HepG2 (cell line): Measurements from ENCODE around the gene FRMD8. TPM values are rescaled to one million over a fixed set of nuclear protein-coding genes. Genes with fewer than 3 reads are reported as not detected.

Experiments
- CENPT ChIP-seq: sonication (generic); formaldehyde crosslinking; IDR thresholded peaks from 2 replicates; pipeline ENCODE4 v1.8.0; 2022; ENCODE audit warnings: low read depth, mild to moderate bottlenecking, moderate library complexity, missing genetic modification reagents
- CHCHD3 ChIP-seq: sonication (generic); formaldehyde crosslinking; IDR thresholded peaks from 2 replicates; pipeline ENCODE4 v1.8.0; 2022; ENCODE audit warnings: mild to moderate bottlenecking, missing genetic modification reagents, moderate library complexity
- CHD4 ChIP-seq: fragments of 200-600 bp; sonication (generic); IDR thresholded peaks from 2 replicates; pipeline ENCODE4 v1.7.0; 2017; ENCODE audit warnings: mild to moderate bottlenecking, low read length, borderline replicate concordance
- EP300 ChIP-seq, 3 experiments: sonication (generic) in 1 of 3; formaldehyde crosslinking in 1 of 3; IDR thresholded peaks; 2 replicates each; pipeline versions ENCODE4 v1.5.1 to v1.6.1; 2011 to 2020; ENCODE audit warnings: low read depth in 2 of 3, low read length in 2 of 3, borderline replicate concordance in 1 of 3, improper control_type of control experiment in 1 of 3, mild to moderate bottlenecking in 1 of 3, missing genetic modification reagents in 1 of 3, moderate library complexity in 1 of 3
- EZH2 ChIP-seq: conservative IDR thresholded peaks from 2 replicates; pipeline ENCODE4 v1.6.1; 2012; ENCODE audit warnings: mild to moderate bottlenecking, low read depth, low read length, moderate library complexity
- HNF4A ChIP-seq: sonication (generic); formaldehyde crosslinking; IDR thresholded peaks from 2 replicates; pipeline ENCODE4 v1.4.0; 2020; ENCODE audit warnings: missing genetic modification reagents
- KDM5B ChIP-seq: sonication (generic); formaldehyde crosslinking; IDR thresholded peaks from 2 replicates; pipeline ENCODE4 v1.4.0; 2020; ENCODE audit warnings: missing genetic modification reagents, mild to moderate bottlenecking, borderline replicate concordance
- ONECUT2 ChIP-seq: sonication (generic); formaldehyde crosslinking; IDR thresholded peaks from 2 replicates; pipeline ENCODE4 v1.4.0; 2020; ENCODE audit warnings: missing genetic modification reagents
- ZNF543 ChIP-seq: sonication (generic); formaldehyde crosslinking; IDR thresholded peaks from 2 replicates; pipeline ENCODE4 v1.4.0; 2020; ENCODE audit warnings: mild to moderate bottlenecking, missing genetic modification reagents
- ZNF556 ChIP-seq: sonication (generic); formaldehyde crosslinking; IDR thresholded peaks from 2 replicates; pipeline ENCODE4 v1.4.0; 2020; ENCODE audit warnings: mild to moderate bottlenecking, missing genetic modification reagents, borderline replicate concordance
- ZNF747 ChIP-seq: sonication (generic); formaldehyde crosslinking; IDR thresholded peaks from 2 replicates; pipeline ENCODE4 v1.8.1; 2023; ENCODE audit warnings: missing genetic modification reagents, mild to moderate bottlenecking, borderline replicate concordance
- ZNF792 ChIP-seq: IDR thresholded peaks from 2 replicates; pipeline ENCODE4 v1.6.1; 2016
- ZNF850 ChIP-seq: sonication (generic); formaldehyde crosslinking; conservative IDR thresholded peaks from 2 replicates; pipeline ENCODE4 v1.9.0; 2021; ENCODE audit warnings: mild to moderate bottlenecking, missing genetic modification reagents
- ZSCAN20 ChIP-seq: sonication (generic); formaldehyde crosslinking; IDR thresholded peaks from 2 replicates; pipeline ENCODE4 v1.4.0; 2020; ENCODE audit warnings: missing genetic modification reagents, mild to moderate bottlenecking, borderline replicate concordance
- polyA plus RNA-seq, 8 experiments: library from polyadenylated mRNA; depleted of rRNA in 3 of 8; stranded (reverse) in 7 of 8; unstranded in 1 of 8; fragments of >200 nt; fragmentation: Illumina TruSeq in 4 of 8; extraction: Trizol in 4 of 8; gene quantifications; 2 replicates each; pipeline versions ENCODE4 v1.2.1 to v1.2.3, GENCODE V29; 2011 to 2016; ENCODE audit warnings: low read depth in 4 of 8, missing spikeins in 1 of 8, mixed read lengths in 1 of 8; ENCODE audit not compliant: insufficient read depth in 1 of 8
- total RNA-seq, 5 experiments: library from RNA; depleted of rRNA; stranded (reverse); fragments of >200 nt; fragmentation: Illumina TruSeq; extraction: Trizol; gene quantifications; 2 replicates each; pipeline ENCODE4 v1.2.3, GENCODE V29; 2016; ENCODE audit warnings: low read depth in 1 of 5
- TF ChIP-seq, protein P1 (sequence below): IDR thresholded peaks from 2 replicates; pipeline ENCODE4 v1.6.1; 2016
- TF ChIP-seq, protein P2 (sequence below), 2 experiments: sonication (generic) in 1 of 2; formaldehyde crosslinking in 1 of 2; IDR thresholded peaks; 2 replicates each; pipeline versions ENCODE4 v1.4.0 to v1.6.1; 2018 to 2020; ENCODE audit warnings: missing genetic modification reagents in 2 of 2, borderline replicate concordance in 1 of 2, low read depth in 1 of 2, mild to moderate bottlenecking in 1 of 2, missing biosample characterization in 1 of 2
- TF ChIP-seq, protein P3 (sequence below): sonication (generic); formaldehyde crosslinking; IDR thresholded peaks from 2 replicates; pipeline ENCODE4 v1.4.0; 2020; ENCODE audit warnings: missing genetic modification reagents
- TF ChIP-seq, protein P4 (sequence below): IDR thresholded peaks from 2 replicates; pipeline ENCODE4 v1.6.1; 2018; ENCODE audit warnings: missing genetic modification reagents
- TF ChIP-seq, protein P5 (sequence below): sonication (generic); formaldehyde crosslinking; IDR thresholded peaks from 2 replicates; pipeline ENCODE4 v1.4.0; 2020; ENCODE audit warnings: mild to moderate bottlenecking, missing genetic modification reagents

The FRMD8 gene
- total and polyA plus RNA-seq, 2 of the 13 experiments (the other 11 are each of a cell fraction or from before 2014, with no cell fraction given) = 5.8 to 20.6 TPM

DNA sequence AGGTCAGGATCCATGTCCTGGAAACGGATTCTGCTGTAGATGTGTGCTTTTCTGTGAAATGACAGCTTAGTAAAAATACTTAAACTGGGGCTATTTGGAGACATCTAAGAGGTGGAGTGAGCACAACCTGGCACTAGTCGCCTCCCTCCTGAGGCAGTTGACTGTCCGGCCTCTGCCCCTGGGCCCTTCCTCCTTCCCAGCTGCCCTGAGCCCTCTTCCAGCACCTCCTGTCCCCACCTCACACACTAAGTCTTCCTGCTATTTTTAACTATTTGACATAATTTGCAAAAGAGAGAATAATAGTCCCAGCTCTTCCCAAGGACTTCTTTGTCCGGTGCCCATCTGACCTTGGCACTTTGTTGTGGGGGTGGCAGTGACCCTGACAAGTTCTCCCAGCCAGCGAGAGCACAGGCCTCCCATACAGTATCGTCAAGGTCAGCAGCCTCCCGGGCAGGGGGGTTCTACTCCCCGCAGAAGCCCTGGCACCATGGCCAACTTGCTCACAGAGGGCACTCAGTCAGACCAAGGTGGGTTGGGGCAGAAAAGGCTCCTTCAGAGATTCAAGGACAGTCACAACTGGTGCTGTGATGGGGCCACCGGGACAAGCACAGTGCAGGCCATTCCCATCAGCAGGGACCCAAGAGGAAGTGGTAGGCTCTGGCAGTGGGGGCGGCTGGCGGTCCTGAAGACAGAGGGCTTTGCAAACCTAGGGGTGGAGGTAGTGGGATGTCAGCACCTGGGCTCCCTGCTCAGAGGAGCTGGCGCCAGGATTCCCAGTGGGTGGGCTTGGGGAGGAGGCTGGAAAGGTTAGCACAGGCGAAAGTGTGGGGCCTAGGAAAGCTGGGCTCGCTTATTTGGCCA is 30.6 kb downstream of the FRMD8 start (continued):
- TF ChIP-seq, protein P1, sequence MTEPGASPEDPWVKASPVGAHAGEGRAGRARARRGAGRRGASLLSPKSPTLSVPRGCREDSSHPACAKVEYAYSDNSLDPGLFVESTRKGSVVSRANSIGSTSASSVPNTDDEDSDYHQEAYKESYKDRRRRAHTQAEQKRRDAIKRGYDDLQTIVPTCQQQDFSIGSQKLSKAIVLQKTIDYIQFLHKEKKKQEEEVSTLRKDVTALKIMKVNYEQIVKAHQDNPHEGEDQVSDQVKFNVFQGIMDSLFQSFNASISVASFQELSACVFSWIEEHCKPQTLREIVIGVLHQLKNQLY (CRISPR knock-in tag) = no peak
- TF ChIP-seq, protein P2, sequence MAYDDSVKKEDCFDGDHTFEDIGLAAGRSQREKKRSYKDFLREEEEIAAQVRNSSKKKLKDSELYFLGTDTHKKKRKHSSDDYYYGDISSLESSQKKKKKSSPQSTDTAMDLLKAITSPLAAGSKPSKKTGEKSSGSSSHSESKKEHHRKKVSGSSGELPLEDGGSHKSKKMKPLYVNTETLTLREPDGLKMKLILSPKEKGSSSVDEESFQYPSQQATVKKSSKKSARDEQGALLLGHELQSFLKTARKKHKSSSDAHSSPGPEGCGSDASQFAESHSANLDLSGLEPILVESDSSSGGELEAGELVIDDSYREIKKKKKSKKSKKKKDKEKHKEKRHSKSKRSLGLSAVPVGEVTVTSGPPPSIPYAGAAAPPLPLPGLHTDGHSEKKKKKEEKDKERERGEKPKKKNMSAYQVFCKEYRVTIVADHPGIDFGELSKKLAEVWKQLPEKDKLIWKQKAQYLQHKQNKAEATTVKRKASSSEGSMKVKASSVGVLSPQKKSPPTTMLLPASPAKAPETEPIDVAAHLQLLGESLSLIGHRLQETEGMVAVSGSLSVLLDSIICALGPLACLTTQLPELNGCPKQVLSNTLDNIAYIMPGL (CRISPR knock-in tag; IDR thresholded peaks at IDR 0.05; ENCODE audit: borderline replicate concordance in 1 of 2, low read depth in 1 of 2) = peak in 1 of 2 experiments; percentile 43; a peak in 1 of 4 replicates
- TF ChIP-seq EZH2 (no peak), ZNF556 (CRISPR knock-in tag) (no peak), EP300 (IDR thresholded peaks at IDR 0.05; ENCODE audit: low read depth in 2 of 2, low read length in 2 of 2) (no peak), EP300 (CRISPR knock-in tag; IDR thresholded peaks at IDR 0.05; ENCODE audit: borderline replicate concordance) (0 out of 2 replicates have a peak, but pooled peaks have one; percentile 42), CHCHD3 (CRISPR knock-in tag) (no peak), ZNF792 (CRISPR knock-in tag) (0 out of 2 replicates have a peak, but pooled peaks have one; percentile 9), CHD4 (no peak), ZNF850 (no peak), ZNF747 (no peak), ZNF543 (CRISPR knock-in tag) (peak; percentile 46; the same call in 1 of the 2 replicates), KDM5B (CRISPR knock-in tag) (no peak), HNF4A (CRISPR knock-in tag) (0 out of 2 replicates have a peak, but pooled peaks have one; percentile 21), ONECUT2 (CRISPR knock-in tag) (no peak), CENPT (CRISPR knock-in tag) (no peak), ZSCAN20 (CRISPR knock-in tag) (no peak)
- TF ChIP-seq, protein P3, sequence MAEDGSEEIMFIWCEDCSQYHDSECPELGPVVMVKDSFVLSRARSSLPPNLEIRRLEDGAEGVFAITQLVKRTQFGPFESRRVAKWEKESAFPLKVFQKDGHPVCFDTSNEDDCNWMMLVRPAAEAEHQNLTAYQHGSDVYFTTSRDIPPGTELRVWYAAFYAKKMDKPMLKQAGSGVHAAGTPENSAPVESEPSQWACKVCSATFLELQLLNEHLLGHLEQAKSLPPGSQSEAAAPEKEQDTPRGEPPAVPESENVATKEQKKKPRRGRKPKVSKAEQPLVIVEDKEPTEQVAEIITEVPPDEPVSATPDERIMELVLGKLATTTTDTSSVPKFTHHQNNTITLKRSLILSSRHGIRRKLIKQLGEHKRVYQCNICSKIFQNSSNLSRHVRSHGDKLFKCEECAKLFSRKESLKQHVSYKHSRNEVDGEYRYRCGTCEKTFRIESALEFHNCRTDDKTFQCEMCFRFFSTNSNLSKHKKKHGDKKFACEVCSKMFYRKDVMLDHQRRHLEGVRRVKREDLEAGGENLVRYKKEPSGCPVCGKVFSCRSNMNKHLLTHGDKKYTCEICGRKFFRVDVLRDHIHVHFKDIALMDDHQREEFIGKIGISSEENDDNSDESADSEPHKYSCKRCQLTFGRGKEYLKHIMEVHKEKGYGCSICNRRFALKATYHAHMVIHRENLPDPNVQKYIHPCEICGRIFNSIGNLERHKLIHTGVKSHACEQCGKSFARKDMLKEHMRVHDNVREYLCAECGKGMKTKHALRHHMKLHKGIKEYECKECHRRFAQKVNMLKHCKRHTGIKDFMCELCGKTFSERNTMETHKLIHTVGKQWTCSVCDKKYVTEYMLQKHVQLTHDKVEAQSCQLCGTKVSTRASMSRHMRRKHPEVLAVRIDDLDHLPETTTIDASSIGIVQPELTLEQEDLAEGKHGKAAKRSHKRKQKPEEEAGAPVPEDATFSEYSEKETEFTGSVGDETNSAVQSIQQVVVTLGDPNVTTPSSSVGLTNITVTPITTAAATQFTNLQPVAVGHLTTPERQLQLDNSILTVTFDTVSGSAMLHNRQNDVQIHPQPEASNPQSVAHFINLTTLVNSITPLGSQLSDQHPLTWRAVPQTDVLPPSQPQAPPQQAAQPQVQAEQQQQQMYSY (CRISPR knock-in tag) = 0 out of 2 replicates have a peak, but pooled peaks have one; percentile 10
- TF ChIP-seq, protein P4, sequence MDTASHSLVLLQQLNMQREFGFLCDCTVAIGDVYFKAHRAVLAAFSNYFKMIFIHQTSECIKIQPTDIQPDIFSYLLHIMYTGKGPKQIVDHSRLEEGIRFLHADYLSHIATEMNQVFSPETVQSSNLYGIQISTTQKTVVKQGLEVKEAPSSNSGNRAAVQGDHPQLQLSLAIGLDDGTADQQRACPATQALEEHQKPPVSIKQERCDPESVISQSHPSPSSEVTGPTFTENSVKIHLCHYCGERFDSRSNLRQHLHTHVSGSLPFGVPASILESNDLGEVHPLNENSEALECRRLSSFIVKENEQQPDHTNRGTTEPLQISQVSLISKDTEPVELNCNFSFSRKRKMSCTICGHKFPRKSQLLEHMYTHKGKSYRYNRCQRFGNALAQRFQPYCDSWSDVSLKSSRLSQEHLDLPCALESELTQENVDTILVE (CRISPR knock-in tag) = 0 out of 2 replicates have a peak, but pooled peaks have one; percentile 11
- TF ChIP-seq, protein P5, sequence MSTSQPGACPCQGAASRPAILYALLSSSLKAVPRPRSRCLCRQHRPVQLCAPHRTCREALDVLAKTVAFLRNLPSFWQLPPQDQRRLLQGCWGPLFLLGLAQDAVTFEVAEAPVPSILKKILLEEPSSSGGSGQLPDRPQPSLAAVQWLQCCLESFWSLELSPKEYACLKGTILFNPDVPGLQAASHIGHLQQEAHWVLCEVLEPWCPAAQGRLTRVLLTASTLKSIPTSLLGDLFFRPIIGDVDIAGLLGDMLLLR = 0 out of 2 replicates have a peak, but pooled peaks have one; percentile 3
